Measurements from ENCODE around the gene SUFU.

Gene SUFU

GRCh38 chr10:102642736-102643335 lies 139.1 kb downstream of the SUFU start:
- DNase-seq: peak in 1 of 2 donors; percentile 63

- peak; percentile 88 to 89 for DNase-seq
Measured at GRCh38 chr10:102643336-102644065, 139.7 kb downstream of the SUFU start.

- DNase-seq: peak in 1 of 2 donors; percentile 59
Measured at GRCh38 chr10:102644066-102644645, 140.4 kb downstream of the SUFU start, which contains the start of gene TRIM8. Gene TRIM8 (plus strand): TSS chr10:102644479. CDS start chr10:102644618, 139 bp downstream.

GRCh38 chr10:102644646-102645387 lies 141.0 kb downstream of the SUFU start:
- peak; percentile 54 to 74 for DNase-seq

- peak; percentile 75 to 84 for DNase-seq
Measured at GRCh38 chr10:102645388-102645740, 141.6 kb downstream of the SUFU start.

GRCh38 chr10:102645741-102646609 lies 142.2 kb downstream of the SUFU start:
- peak in 1 of 2 donors; percentile 63 for DNase-seq

GRCh38 chr10:102646610-102647442 lies 143.1 kb downstream of the SUFU start:
- DNase-seq: no peak

- DNase-seq: no peak
Measured at GRCh38 chr10:102647443-102648268, 143.9 kb downstream of the SUFU start.

- DNase-seq: no peak
Measured at GRCh38 chr10:102648269-102648888, 144.6 kb downstream of the SUFU start.

- DNase-seq: peak; percentile 72 to 86
Measured at GRCh38 chr10:102648889-102649796, 145.4 kb downstream of the SUFU start.

- no peak for DNase-seq
Measured at GRCh38 chr10:102649797-102650654, 146.3 kb downstream of the SUFU start.

GRCh38 chr10:102650655-102651454 lies 147.1 kb downstream of the SUFU start:
- DNase-seq: no peak

- DNase-seq: no peak
Measured at GRCh38 chr10:102651455-102652169, 147.8 kb downstream of the SUFU start.

GRCh38 chr10:102652170-102652916 lies 148.6 kb downstream of the SUFU start:
- DNase-seq: no peak

GRCh38 chr10:102653060-102653459 lies 149.3 kb downstream of the SUFU start:
- no peak for DNase-seq
